Measurements from ENCODE around the gene MUC5AC. TPM values are rescaled to one million over a fixed set of nuclear protein-coding genes. Genes with fewer than 3 reads are reported as not detected.

The MUC5AC gene
- total RNA-seq, 4 donors from 2014 or later, result not detected

DNA sequence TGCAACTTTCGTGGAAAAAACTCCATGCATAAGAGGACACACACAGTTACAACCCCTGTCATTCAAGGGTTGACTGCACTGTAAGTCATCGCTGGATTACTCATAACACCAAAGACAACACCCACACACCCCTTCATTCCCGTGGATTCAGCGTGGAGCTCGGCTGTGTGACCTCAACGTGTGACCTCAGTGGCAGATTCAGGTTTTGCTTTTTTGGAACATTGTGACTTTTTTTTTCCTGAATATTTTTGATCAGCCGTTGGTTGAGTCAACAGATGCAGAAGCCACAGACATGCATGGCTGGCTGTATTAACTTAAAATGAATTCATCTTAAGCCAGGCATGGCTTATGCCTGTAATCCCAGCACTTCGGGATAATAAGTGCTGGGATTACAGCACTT, 19.7 kb upstream of the MUC5AC start:
- intact Hi-C loops (cut with DNase I; ENCODE audit: low total_unique reads) (no loop called here), in situ Hi-C loops (cut with MboI; ENCODE audit: low sequenced_read_pairs in 4 of 4) (no loop called here)
- Histone ChIP-seq H3K27ac (no peak overlapping the region), H3K27me3 (peaks cover 0 to 4% (median 3%) of the 10 kb centered on the region in 3 donors), H3K9me3 (peaks cover 0 to 5% (median 0%) of the 10 kb centered on the region in 3 donors), H3K4me1 (no peaks in the 10 kb centered on the region), H3K4me3 (no peak overlapping the region), H3K36me3 (no peaks in the 10 kb centered on the region)
- ATAC-seq (no peak), DNase-seq (no peak)
- TF ChIP-seq, protein P1, sequence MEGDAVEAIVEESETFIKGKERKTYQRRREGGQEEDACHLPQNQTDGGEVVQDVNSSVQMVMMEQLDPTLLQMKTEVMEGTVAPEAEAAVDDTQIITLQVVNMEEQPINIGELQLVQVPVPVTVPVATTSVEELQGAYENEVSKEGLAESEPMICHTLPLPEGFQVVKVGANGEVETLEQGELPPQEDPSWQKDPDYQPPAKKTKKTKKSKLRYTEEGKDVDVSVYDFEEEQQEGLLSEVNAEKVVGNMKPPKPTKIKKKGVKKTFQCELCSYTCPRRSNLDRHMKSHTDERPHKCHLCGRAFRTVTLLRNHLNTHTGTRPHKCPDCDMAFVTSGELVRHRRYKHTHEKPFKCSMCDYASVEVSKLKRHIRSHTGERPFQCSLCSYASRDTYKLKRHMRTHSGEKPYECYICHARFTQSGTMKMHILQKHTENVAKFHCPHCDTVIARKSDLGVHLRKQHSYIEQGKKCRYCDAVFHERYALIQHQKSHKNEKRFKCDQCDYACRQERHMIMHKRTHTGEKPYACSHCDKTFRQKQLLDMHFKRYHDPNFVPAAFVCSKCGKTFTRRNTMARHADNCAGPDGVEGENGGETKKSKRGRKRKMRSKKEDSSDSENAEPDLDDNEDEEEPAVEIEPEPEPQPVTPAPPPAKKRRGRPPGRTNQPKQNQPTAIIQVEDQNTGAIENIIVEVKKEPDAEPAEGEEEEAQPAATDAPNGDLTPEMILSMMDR (IDR thresholded peaks at IDR 0.05 in 4 of 5, conservative IDR thresholded peaks at IDR 0.05 in 1 of 5), result no peak
- no peak for TF ChIP-seq POLR2A (IDR thresholded peaks at IDR 0.05)

- no peak for DNase-seq
- H3K9me3 ChIP-seq, result peaks cover 0 to 5% (median 0%) of the 10 kb centered on the region in 3 donors
- no peak for ATAC-seq
- H3K27me3 ChIP-seq, result peaks cover 0 to 4% (median 0%) of the 10 kb centered on the region in 3 donors
- in situ Hi-C loops (cut with MboI; ENCODE audit: low sequenced_read_pairs in 4 of 4) (no loop called here), intact Hi-C loops (cut with DNase I; ENCODE audit: low total_unique reads) (no loop called here)
- no peaks in the 10 kb centered on the region for H3K4me1 ChIP-seq
- H3K4me3 ChIP-seq, result no peak overlapping the region
- H3K36me3 ChIP-seq, result no peaks in the 10 kb centered on the region
- H3K27ac ChIP-seq, result no peak overlapping the region
- TF ChIP-seq, protein P1 (IDR thresholded peaks at IDR 0.05 in 4 of 5, conservative IDR thresholded peaks at IDR 0.05 in 1 of 5), result no peak
- TF ChIP-seq POLR2A (IDR thresholded peaks at IDR 0.05), result no peak
These were observed 18.2 kb upstream of the MUC5AC start for GRCh38 chr11:1139441-1140083.

GRCh38 chr11:1140642-1141490, 16.9 kb upstream of the MUC5AC start:
- H3K4me3 ChIP-seq, result no peak overlapping the region
- TF ChIP-seq POLR2A (IDR thresholded peaks at IDR 0.05), result no peak
- TF ChIP-seq, protein P1 (IDR thresholded peaks at IDR 0.05 in 4 of 5, conservative IDR thresholded peaks at IDR 0.05 in 1 of 5), result no peak
- DNase-seq, result no peak
- no peaks in the 10 kb centered on the region for H3K9me3 ChIP-seq
- H3K36me3 ChIP-seq, result no peaks in the 10 kb centered on the region
- in situ Hi-C loops (cut with MboI; ENCODE audit: low sequenced_read_pairs in 4 of 4), result no loop called here
- intact Hi-C loops (cut with DNase I; ENCODE audit: low total_unique reads), result no loop called here
- H3K27ac ChIP-seq, result no peak overlapping the region
- no peaks in the 10 kb centered on the region for H3K4me1 ChIP-seq
- no peak for ATAC-seq
- peaks cover 0 to 4% (median 0%) of the 10 kb centered on the region in 3 donors for H3K27me3 ChIP-seq

DNA sequence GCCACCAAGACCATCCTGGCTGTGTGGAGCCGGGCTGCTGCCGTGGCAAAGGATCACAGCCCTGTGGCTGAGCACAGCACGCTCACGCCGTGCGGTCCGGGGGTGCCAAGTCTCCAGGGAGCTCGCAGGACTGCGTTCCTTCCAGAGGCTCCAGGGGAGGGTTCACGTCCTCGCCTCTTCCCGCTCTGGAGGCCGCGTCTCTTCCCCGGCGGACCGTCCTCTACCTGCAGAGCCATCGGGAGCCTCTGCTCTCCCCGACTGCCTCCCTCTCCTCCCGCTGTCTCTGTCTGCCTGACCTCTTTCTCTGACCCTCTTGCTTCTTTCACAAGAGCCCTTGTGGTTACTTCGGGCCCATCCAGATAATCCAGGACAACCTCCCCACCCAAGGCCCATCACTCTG, 11.4 kb upstream of the MUC5AC start:
- TF ChIP-seq, protein P1 (IDR thresholded peaks at IDR 0.05 in 4 of 5, conservative IDR thresholded peaks at IDR 0.05 in 1 of 5), result no peak
- no peak for TF ChIP-seq POLR2A (IDR thresholded peaks at IDR 0.05)
- Histone ChIP-seq H3K36me3 (no peaks in the 10 kb centered on the region), H3K4me3 (no peak overlapping the region), H3K9me3 (no peaks in the 10 kb centered on the region), H3K27ac (no peak overlapping the region), H3K4me1 (no peaks in the 10 kb centered on the region), H3K27me3 (peaks cover 0 to 4% (median 0%) of the 10 kb centered on the region in 3 donors)
- in situ Hi-C loops (cut with MboI; ENCODE audit: low sequenced_read_pairs in 4 of 4) (no loop called here), intact Hi-C loops (cut with DNase I; ENCODE audit: low total_unique reads) (no loop called here)
- DNase-seq, result no peak
- ATAC-seq, result no peak

Measured in gastrocnemius medialis (tissue), 4 donors.